Mammary epithelial cell (primary cell): ENCODE measurements around the gene RAC2.

ENCODE experiments used
- EZH2 ChIP-seq: IDR thresholded peaks from 2 replicates; pipeline ENCODE4 v1.6.1; 2012; ENCODE audit warnings: low read length, inconsistent platforms, borderline replicate concordance
- TF ChIP-seq, protein P1 (sequence below), 2 donors: IDR thresholded peaks in 1 of 2; conservative IDR thresholded peaks in 1 of 2; 2 replicates each; pipeline ENCODE4 v1.5.1; 2011 to 2012; ENCODE audit warnings: inconsistent platforms in 2 of 2, low read length in 2 of 2, mild to moderate bottlenecking in 2 of 2, control low read depth in 1 of 2, low read depth in 1 of 2; ENCODE audit not compliant: insufficient read depth in 1 of 2; ENCODE audit errors: extremely low read depth in 1 of 2

GRCh38 chr22:37284126-37284804, 40.2 kb upstream of the RAC2 start:
- TF ChIP-seq, protein P1, sequence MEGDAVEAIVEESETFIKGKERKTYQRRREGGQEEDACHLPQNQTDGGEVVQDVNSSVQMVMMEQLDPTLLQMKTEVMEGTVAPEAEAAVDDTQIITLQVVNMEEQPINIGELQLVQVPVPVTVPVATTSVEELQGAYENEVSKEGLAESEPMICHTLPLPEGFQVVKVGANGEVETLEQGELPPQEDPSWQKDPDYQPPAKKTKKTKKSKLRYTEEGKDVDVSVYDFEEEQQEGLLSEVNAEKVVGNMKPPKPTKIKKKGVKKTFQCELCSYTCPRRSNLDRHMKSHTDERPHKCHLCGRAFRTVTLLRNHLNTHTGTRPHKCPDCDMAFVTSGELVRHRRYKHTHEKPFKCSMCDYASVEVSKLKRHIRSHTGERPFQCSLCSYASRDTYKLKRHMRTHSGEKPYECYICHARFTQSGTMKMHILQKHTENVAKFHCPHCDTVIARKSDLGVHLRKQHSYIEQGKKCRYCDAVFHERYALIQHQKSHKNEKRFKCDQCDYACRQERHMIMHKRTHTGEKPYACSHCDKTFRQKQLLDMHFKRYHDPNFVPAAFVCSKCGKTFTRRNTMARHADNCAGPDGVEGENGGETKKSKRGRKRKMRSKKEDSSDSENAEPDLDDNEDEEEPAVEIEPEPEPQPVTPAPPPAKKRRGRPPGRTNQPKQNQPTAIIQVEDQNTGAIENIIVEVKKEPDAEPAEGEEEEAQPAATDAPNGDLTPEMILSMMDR (conservative IDR thresholded peaks at IDR 0.05 in 1 of 2, IDR thresholded peaks at IDR 0.05 in 1 of 2; ENCODE audit: extremely low read depth in 1 of 2, insufficient read depth in 1 of 2, low read depth in 1 of 2, low read length in 2 of 2) = no peak
- no peak for TF ChIP-seq EZH2
